Chondrocyte (in vitro differentiated cells): ENCODE results near the gene PLPP6. TPM values are rescaled to one million over a fixed set of nuclear protein-coding genes. Genes with fewer than 3 reads are reported as not detected.

Experiments used
- DNase-seq: peaks from one replicate; pipeline ENCODE4 v3.0.0; 2021; ENCODE audit warnings: mixed read lengths, low spot score
- H3K27ac Mint-ChIP-seq: one replicate; pipeline ENCODE4 v1.8.0; 2021; ENCODE audit warnings: mild to moderate bottlenecking, moderate library complexity, mixed read lengths; ENCODE audit not compliant: unreplicated experiment
- H3K27me3 Mint-ChIP-seq: 2 replicates; pipeline ENCODE4 v1.8.0; 2021; ENCODE audit warnings: low read depth, mixed read lengths
- H3K36me3 Mint-ChIP-seq: 2 replicates; pipeline ENCODE4 v1.8.0; 2021; ENCODE audit warnings: low read depth, mixed read lengths
- H3K4me1 Mint-ChIP-seq: 2 replicates; pipeline ENCODE4 v1.8.0; 2021; ENCODE audit warnings: low read depth, mild to moderate bottlenecking, mixed read lengths
- H3K4me3 Mint-ChIP-seq: one replicate; pipeline ENCODE4 v1.8.0; 2021; ENCODE audit warnings: mild to moderate bottlenecking, moderate library complexity, mixed read lengths; ENCODE audit not compliant: unreplicated experiment
- H3K9me3 Mint-ChIP-seq: 2 replicates; pipeline ENCODE4 v1.8.0; 2021; ENCODE audit warnings: low read depth, mixed read lengths
- total RNA-seq: library from RNA; stranded (reverse); gene quantifications from 3 replicates; pipeline ENCODE4 v1.2.1, GENCODE V29; 2021
- TF ChIP-seq, protein P1 (sequence below): fragments of 200-600 bp; sonication (generic); IDR thresholded peaks from 2 replicates; pipeline ENCODE4 v1.5.0; 2021; ENCODE audit warnings: antibody characterized with exemption, mild to moderate bottlenecking, moderate library complexity

PLPP6 gene
- total RNA-seq, 1 donor from 2014 or later = 5.9 TPM

DNA sequence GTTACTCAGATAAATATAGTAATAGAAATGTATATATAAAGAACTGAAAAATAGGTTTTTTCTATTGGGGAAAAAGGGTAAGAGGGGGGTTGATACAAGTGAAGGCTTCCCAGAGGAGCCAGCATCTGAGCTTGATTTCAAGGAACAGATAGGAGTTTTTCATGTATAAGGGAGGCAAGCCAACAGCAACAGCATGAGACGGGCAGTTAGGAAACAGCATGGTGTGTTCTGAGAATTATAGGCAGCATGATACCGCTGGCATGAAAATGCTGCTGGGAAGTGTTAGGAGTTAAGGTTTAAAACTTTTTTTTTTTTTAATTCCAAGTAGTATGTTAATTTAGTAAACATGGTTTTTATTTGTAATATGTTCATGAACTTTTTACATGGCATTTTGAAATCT lies 26.9 kb downstream of the PLPP6 start:
- Mint-ChIP-seq H3K27me3 (no peaks in the 10 kb centered on the region), H3K27ac (no peak overlapping the region), H3K4me1 (peaks cover 15% of the 10 kb centered on the region), H3K9me3 (no peaks in the 10 kb centered on the region), H3K4me3 (no peak overlapping the region), H3K36me3 (peaks cover 12% of the 10 kb centered on the region)
- TF ChIP-seq, protein P1, sequence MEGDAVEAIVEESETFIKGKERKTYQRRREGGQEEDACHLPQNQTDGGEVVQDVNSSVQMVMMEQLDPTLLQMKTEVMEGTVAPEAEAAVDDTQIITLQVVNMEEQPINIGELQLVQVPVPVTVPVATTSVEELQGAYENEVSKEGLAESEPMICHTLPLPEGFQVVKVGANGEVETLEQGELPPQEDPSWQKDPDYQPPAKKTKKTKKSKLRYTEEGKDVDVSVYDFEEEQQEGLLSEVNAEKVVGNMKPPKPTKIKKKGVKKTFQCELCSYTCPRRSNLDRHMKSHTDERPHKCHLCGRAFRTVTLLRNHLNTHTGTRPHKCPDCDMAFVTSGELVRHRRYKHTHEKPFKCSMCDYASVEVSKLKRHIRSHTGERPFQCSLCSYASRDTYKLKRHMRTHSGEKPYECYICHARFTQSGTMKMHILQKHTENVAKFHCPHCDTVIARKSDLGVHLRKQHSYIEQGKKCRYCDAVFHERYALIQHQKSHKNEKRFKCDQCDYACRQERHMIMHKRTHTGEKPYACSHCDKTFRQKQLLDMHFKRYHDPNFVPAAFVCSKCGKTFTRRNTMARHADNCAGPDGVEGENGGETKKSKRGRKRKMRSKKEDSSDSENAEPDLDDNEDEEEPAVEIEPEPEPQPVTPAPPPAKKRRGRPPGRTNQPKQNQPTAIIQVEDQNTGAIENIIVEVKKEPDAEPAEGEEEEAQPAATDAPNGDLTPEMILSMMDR = no peak
- DNase-seq = no peak

DNA sequence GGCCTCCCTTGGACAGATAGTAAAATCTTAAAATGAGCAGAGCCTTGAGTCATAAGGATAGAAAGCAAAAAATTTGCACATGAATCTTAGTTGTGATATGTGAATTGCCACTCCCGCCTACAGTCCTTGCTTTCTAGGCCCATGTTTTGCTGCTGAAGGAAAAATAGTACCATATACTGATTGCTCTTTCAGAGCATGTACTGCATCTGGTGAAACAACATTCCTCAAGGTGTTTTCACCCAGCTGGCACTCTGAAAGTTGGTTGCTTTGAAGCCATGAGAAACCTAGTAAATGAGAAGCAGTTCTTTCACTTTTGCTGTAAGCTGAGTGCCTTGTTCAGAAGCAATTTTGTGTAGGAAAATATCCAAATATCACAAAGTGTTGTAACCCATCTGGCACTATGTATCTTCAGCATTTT lies 27.6 kb downstream of the PLPP6 start:
- no peak for DNase-seq
- Mint-ChIP-seq H3K4me3 (no peak overlapping the region), H3K4me1 (peaks cover 15% of the 10 kb centered on the region), H3K36me3 (peaks cover 11% of the 10 kb centered on the region), H3K27ac (no peak overlapping the region), H3K9me3 (no peaks in the 10 kb centered on the region), H3K27me3 (no peaks in the 10 kb centered on the region)
- TF ChIP-seq, protein P1 = no peak

DNA sequence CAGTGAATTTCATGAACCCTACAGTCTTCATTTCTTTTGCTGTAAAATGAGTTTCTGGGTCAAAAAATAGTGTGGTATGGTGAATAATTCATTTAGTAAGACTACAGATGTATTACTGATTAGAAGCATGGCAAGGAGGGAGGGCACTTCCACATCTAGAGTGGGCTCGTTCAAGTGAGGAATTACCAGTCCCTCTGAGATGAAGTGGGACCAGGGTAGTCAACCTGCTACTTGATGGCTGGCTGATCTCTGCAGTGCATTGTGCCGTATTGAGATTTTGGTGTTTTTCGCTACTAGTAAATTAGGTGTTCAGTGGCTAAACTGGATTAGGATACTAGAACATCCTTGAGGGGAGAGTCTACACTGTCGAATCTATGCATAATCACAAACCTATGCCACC lies 28.1 kb downstream of the PLPP6 start:
- Mint-ChIP-seq H3K9me3 (no peaks in the 10 kb centered on the region), H3K36me3 (peaks cover 7% of the 10 kb centered on the region), H3K27ac (no peak overlapping the region), H3K4me1 (peaks cover 15% of the 10 kb centered on the region), H3K4me3 (no peak overlapping the region), H3K27me3 (no peaks in the 10 kb centered on the region)
- no peak for DNase-seq
- TF ChIP-seq, protein P1 = no peak

- no peak for DNase-seq
- peaks cover 5% of the 10 kb centered on the region for H3K36me3 Mint-ChIP-seq
- H3K9me3 Mint-ChIP-seq = no peaks in the 10 kb centered on the region
- H3K27me3 Mint-ChIP-seq = no peaks in the 10 kb centered on the region
- no peak overlapping the region for H3K27ac Mint-ChIP-seq
- TF ChIP-seq, protein P1 = no peak
- no peak overlapping the region for H3K4me3 Mint-ChIP-seq
- peaks cover 8% of the 10 kb centered on the region for H3K4me1 Mint-ChIP-seq
Observed at GRCh38 chr9:4691795-4692194, 29.7 kb downstream of the PLPP6 start.

GRCh38 chr9:4700091-4700490 lies 38.0 kb downstream of the PLPP6 start:
- DNase-seq = no peak

More at GRCh38 chr9:4700091-4700490, 38.0 kb downstream of the PLPP6 start:
- Mint-ChIP-seq H3K9me3 (no peaks in the 10 kb centered on the region), H3K4me1 (no peaks in the 10 kb centered on the region), H3K27me3 (no peaks in the 10 kb centered on the region), H3K27ac (no peak overlapping the region), H3K4me3 (no peak overlapping the region), H3K36me3 (peaks cover 15% of the 10 kb centered on the region)
- TF ChIP-seq, protein P1 = no peak
